OCI-LY3 (cell line): ENCODE data around the gene MALAT1.

ENCODE experiments used
- H2AFZ ChIP-seq: fragments of 200-600, 300-600 bp; shearing (Covaris generic); 2 replicates; pipeline ENCODE4 v1.6.0; 2014; ENCODE audit warnings: antibody characterized with exemption, low read depth, low read length
- H3K27ac ChIP-seq: fragments of 200-600, 300-600 bp; sonication (generic); 2 replicates; pipeline ENCODE4 v1.5.1; 2014; ENCODE audit warnings: mild to moderate bottlenecking, low read length, moderate library complexity, mixed read lengths
- H3K27me3 ChIP-seq: fragments of 200-600, 300-600 bp; sonication (generic); 2 replicates; pipeline ENCODE4 v1.6.1; 2014; ENCODE audit warnings: low read depth, low read length, mixed read lengths
- H3K36me3 ChIP-seq: fragments of 200-600, 300-600 bp; sonication (generic); replicated peaks from 2 replicates; pipeline ENCODE3; 2014; ENCODE audit warnings: low read depth, low read length, mixed read lengths
- H3K4me1 ChIP-seq: fragments of 300-600, 200-600 bp; sonication (generic); 2 replicates; pipeline ENCODE4 v1.6.1; 2014; ENCODE audit warnings: low read length, mixed read lengths
- H3K4me2 ChIP-seq: fragments of 200-600, 300-600 bp; sonication (generic); 2 replicates; pipeline ENCODE4 v1.6.1; 2014; ENCODE audit warnings: low read length, mixed read lengths
- H3K4me3 ChIP-seq: fragments of 300-600, 200-600 bp; sonication (generic); 2 replicates; pipeline ENCODE4 v1.5.1; 2014; ENCODE audit warnings: antibody characterized with exemption, mild to moderate bottlenecking, low read length, moderate library complexity
- H3K79me2 ChIP-seq: fragments of 300-600, 200-600 bp; shearing (Covaris generic); 2 replicates; pipeline ENCODE4 v1.6.1; 2014; ENCODE audit warnings: mild to moderate bottlenecking, low read length, mixed read lengths
- H3K9ac ChIP-seq: fragments of 300-600, 200-600 bp; shearing (Covaris generic); 2 replicates; pipeline ENCODE4 v1.6.0; 2014; ENCODE audit warnings: mild to moderate bottlenecking, low read length, moderate library complexity
- H3K9me3 ChIP-seq: fragments of 200-600, 300-600 bp; shearing (Covaris generic); 2 replicates; pipeline ENCODE4 v1.6.1; 2014; ENCODE audit warnings: low read length, mixed read lengths; ENCODE audit not compliant: insufficient read depth
- H4K20me1 ChIP-seq: fragments of 200-600, 300-600 bp; sonication (generic); 2 replicates; pipeline ENCODE4 v1.6.1; 2016; ENCODE audit warnings: low read length, mixed read lengths; ENCODE audit not compliant: insufficient read depth
- CTCF ChIP-seq: fragments of 200-600, 300-600 bp; sonication (generic); IDR thresholded peaks from 2 replicates; pipeline ENCODE4 v1.5.1; 2014; ENCODE audit warnings: antibody characterized with exemption, low read length, low read depth
- EZH2phosphoT487 ChIP-seq: fragments of 200-600 bp; shearing (Covaris generic); IDR thresholded peaks from 2 replicates; pipeline ENCODE4 v1.6.1; 2018; ENCODE audit warnings: antibody characterized with exemption, mixed run types, low read depth

The MALAT1 gene

GRCh38 chr11:65500387-65501185 is 1.7 kb downstream of the MALAT1 start:
- Histone ChIP-seq H3K79me2 (peaks cover 93% of the 10 kb centered on the region), H3K4me3 (peak overlapping the region; percentile 83), H2AFZ (no peak overlapping the region), H3K27ac (peak overlapping the region; percentile 91), H3K9me3 (no peaks in the 10 kb centered on the region), H3K27me3 (no peaks in the 10 kb centered on the region), H3K4me1 (peaks cover 56% of the 10 kb centered on the region), H3K4me2 (peak overlapping the region; percentile 95), H3K9ac (peak overlapping the region; percentile 99), H4K20me1 (peaks cover 63% of the 10 kb centered on the region), H3K36me3 (peaks cover 66% of the 10 kb centered on the region)
- TF ChIP-seq EZH2phosphoT487 = no peak
- TF ChIP-seq CTCF = no peak

GRCh38 chr11:65501186-65501471 is 2.3 kb downstream of the MALAT1 start:
- H3K27ac ChIP-seq = peak overlapping the region; percentile 91
- peaks cover 71% of the 10 kb centered on the region for H3K36me3 ChIP-seq
- no peaks in the 10 kb centered on the region for H3K9me3 ChIP-seq
- H3K4me2 ChIP-seq = peak overlapping the region; percentile 95
- no peaks in the 10 kb centered on the region for H3K27me3 ChIP-seq
- no peak overlapping the region for H2AFZ ChIP-seq
- peaks cover 56% of the 10 kb centered on the region for H3K4me1 ChIP-seq
- H3K4me3 ChIP-seq = peak overlapping the region; percentile 83
- no peak for TF ChIP-seq CTCF
- H3K9ac ChIP-seq = peak overlapping the region; percentile 99
- H4K20me1 ChIP-seq = peaks cover 68% of the 10 kb centered on the region
- peaks cover 93% of the 10 kb centered on the region for H3K79me2 ChIP-seq

GRCh38 chr11:65501472-65502273 is 2.8 kb downstream of the MALAT1 start:
- Histone ChIP-seq H3K36me3 (peaks cover 77% of the 10 kb centered on the region), H3K4me2 (peak overlapping the region; percentile 95), H3K9ac (peak overlapping the region; percentile 99), H3K4me3 (peak overlapping the region; percentile 83), H2AFZ (no peak overlapping the region), H3K27me3 (no peaks in the 10 kb centered on the region), H3K79me2 (peaks cover 93% of the 10 kb centered on the region), H3K9me3 (no peaks in the 10 kb centered on the region), H4K20me1 (peaks cover 73% of the 10 kb centered on the region), H3K27ac (peak overlapping the region; percentile 91), H3K4me1 (peaks cover 56% of the 10 kb centered on the region)
- TF ChIP-seq EZH2phosphoT487 (no peak), CTCF (no peak)

- peak overlapping the region; percentile 91 for H3K27ac ChIP-seq
- peak overlapping the region; percentile 83 for H3K4me3 ChIP-seq
- H3K79me2 ChIP-seq = peaks cover 92% of the 10 kb centered on the region
- peaks cover 77% of the 10 kb centered on the region for H3K36me3 ChIP-seq
- no peaks in the 10 kb centered on the region for H3K27me3 ChIP-seq
- peak overlapping the region; percentile 95 for H3K4me2 ChIP-seq
- no peaks in the 10 kb centered on the region for H3K9me3 ChIP-seq
- TF ChIP-seq CTCF (no peak), EZH2phosphoT487 (no peak)
- H4K20me1 ChIP-seq = peaks cover 78% of the 10 kb centered on the region
- peaks cover 57% of the 10 kb centered on the region for H3K4me1 ChIP-seq
- peak overlapping the region; percentile 99 for H3K9ac ChIP-seq
- H2AFZ ChIP-seq = no peak overlapping the region
Measured at GRCh38 chr11:65502274-65502554, 3.4 kb downstream of the MALAT1 start.
